GM21528 (cell line): ENCODE data around the gene HSD17B8.
"Not testable (repeated sequence)": the region's sequence is repeated elsewhere in the genome, so short reads cannot be mapped to it uniquely, and the experiment has no call there.

Source experiments
- ATAC-seq: cut with Tn5 transposase; IDR thresholded peaks from one replicate; pipeline ENCODE4 v1.9.1; 2021; ENCODE audit warnings: mild to moderate bottlenecking, moderate library complexity; ENCODE audit not compliant: unreplicated experiment, low FRiP score

HSD17B8 gene

DNA sequence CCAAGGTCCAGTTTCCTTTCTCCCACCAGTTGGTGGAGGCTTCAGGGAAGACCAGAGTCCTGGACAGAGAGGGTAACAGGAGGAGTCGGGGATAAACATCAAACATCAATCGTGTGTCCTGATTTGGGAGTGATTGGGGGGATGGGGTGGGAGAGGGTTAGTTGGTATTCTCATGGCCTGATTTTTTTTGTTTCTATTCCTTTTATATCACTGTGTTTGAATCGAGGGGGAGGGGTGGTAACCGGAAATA lies 365 bp upstream of the HSD17B8 start:
- no peak for ATAC-seq

DNA sequence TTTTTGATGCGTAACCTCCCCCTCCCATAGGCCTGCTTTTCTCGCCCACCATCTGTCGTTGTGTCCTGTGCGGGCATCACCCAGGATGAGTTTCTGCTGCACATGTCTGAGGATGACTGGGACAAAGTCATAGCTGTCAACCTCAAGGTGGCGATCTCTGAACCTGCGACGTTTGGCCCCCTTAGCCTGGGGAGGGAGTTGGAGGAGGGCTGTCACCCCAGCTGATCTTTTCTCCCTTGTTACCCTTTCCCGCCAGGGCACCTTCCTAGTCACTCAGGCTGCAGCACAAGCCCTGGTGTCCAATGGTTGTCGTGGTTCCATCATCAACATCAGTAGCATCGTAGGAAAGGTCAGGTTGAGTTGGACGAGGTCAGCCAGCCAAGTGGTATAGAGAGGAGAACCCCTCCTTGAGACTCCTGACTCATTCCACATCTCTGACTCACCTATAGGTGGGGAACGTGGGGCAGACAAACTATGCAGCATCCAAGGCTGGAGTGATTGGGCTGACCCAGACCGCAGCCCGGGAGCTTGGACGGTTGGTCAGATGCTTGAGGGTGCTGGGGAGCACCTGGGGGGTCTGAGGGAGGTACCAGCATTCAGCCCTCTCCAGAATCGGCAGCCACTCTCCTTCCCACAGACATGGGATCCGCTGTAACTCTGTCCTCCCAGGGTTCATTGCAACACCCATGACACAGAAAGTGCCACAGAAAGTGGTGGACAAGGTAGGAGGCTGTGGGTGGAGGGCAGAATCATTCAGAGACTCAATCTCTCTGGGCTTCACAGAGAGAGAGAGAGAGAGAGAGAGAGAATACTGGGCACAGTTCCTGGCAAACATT lies 954 bp downstream of the HSD17B8 start:
- ATAC-seq: no peak

DNA sequence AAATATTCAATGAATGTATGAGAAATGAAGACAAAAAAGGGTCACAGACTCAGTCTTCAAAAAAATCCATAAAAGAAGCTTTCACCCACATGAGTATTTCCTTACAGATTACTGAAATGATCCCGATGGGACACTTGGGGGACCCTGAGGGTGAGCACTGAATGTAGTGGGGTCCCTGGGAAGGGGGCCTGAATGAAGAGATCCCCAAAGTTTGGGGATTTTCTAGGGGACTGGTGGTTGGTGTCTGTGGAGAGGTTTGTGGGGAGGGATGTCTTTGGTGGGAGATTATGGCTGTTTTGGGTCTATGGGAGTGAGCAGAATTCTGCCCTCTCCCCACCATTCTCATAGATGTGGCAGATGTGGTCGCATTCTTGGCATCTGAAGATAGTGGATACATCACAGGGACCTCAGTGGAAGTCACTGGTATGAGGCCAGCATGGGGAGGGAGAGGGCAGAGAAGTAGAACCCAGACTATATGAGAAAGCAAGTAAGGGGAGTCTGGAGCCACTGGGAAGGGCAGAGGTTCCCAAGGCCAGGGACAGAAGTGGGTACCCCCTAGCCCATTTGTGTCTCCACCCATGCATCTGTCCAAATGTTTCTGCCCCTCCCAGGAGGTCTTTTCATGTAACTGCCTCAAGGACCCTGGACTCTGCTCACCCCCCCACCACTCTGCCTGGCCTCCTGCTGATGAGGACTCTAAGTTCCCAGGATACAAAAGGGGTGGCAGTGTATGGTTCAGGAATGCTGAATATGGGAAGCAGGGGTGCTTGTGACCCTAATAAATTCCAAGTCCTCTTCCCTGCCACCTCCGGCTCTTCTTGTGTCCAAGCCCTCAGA lies 1.8 kb downstream of the HSD17B8 start:
- no peak for ATAC-seq

GRCh38 chr6:33206864-33207551 lies 2.6 kb downstream of the HSD17B8 start:
- ATAC-seq: no peak

DNA sequence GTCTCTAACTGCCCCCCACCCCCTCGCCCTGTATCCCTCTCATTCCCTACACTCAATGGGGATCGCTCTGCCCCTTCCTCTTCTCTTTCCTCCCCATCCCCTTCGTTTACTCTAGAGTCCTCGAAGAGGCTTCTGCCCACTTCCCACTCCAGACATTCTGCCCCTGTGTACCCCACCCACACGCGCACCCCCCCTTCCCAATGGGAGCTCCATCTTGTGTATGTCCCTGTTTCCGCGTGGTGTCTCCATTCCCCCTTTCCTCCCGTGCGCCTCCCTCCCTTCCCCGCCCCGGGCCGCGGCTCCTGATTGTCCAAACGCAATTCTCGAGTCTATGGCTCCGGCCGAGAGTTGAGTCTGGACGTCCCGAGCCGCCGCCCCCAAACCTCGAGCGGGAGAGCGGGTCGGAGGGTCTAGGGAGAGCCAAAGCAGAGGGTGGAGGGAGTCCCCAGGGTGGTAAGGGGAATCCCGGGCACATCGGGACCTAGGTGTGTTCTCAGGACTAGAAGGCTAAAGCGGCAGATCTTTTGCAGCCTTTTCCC lies 3.2 kb downstream of the HSD17B8 start:
- no peak for ATAC-seq

DNA sequence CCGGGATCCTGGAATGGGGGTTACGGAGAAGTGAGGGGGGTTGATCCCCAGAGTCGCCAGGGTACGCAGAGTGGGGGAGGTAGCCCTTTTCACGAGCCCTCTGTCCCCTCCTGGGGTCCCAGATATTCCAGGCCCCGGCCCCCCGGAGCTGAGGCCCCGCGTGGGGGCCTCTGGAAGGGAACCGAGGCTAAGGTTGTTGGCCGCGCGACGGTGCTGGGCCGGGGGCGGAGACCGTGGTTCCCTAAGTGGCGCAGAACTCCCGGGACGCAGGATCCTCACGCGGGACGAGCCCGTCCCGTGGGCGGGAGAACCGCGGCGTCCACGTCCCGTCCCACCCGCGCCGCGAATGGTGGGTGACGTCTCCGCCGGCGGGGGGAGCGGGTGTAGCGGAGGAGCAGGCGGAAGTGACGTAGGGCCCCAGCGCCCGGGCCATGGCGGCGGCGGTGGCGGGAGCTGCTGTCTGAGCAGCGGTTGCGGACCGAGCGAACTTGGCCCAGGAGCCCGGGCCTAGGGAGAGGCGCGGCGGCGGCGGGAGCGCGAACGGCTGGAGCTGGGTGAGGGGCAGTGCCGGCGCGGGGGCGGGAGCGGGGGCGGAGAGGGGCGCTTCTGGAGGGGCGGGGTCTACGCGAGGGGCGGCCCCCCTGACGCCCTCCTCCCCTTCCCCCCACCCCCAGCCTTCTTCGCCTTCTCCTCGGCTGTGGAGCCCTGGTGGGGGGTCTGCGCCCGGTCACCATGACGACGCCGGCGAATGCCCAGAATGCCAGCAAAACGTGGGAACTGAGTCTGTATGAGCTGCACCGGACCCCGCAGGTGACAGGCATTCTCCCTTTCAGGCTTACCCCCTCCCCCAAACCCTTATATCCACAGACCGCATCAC lies 3.9 kb downstream of the HSD17B8 start, which contains the start of gene RING1:
RING1 (plus strand) TSS at position 410 of the 877 bp plus-strand sequence; CDS start at position 733, 323 bp downstream.
- ATAC-seq: peak; percentile 50

GRCh38 chr6:33209856-33210255 lies 5.4 kb downstream of the HSD17B8 start:
- ATAC-seq: no peak

DNA sequence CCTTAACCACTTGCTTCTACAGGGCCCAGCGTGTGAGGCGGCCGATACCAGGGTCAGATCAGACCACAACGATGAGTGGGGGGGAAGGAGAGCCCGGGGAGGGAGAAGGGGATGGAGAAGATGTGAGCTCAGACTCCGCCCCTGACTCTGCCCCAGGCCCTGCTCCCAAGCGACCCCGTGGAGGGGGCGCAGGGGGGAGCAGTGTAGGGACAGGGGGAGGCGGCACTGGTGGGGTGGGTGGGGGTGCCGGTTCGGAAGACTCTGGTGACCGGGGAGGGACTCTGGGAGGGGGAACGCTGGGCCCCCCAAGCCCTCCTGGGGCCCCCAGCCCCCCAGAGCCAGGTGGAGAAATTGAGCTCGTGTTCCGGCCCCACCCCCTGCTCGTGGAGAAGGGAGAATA lies 6.7 kb downstream of the HSD17B8 start:
- no peak for ATAC-seq

- ATAC-seq: no peak
These were observed 7.4 kb downstream of the HSD17B8 start for GRCh38 chr6:33211666-33212422.

GRCh38 chr6:33212857-33213165 lies 8.4 kb downstream of the HSD17B8 start:
- no peak for ATAC-seq

GRCh38 chr6:33213166-33213988 lies 8.9 kb downstream of the HSD17B8 start:
- no peak for ATAC-seq

- no peak for ATAC-seq
These were observed 9.5 kb downstream of the HSD17B8 start for GRCh38 chr6:33213989-33214335.

GRCh38 chr6:33215271-33216116 lies 11.0 kb downstream of the HSD17B8 start:
- ATAC-seq: no peak

GRCh38 chr6:33216117-33216649 lies 11.7 kb downstream of the HSD17B8 start:
- ATAC-seq: no peak

- ATAC-seq: no peak
These were observed 12.8 kb downstream of the HSD17B8 start for GRCh38 chr6:33217246-33217645.

GRCh38 chr6:33217681-33218080 lies 13.2 kb downstream of the HSD17B8 start:
- no peak for ATAC-seq

- not testable (repeated sequence) for ATAC-seq
These were observed 22.2 kb downstream of the HSD17B8 start for GRCh38 chr6:33226503-33227120.
